Astrocyte (in vitro differentiated cells and primary cell): ENCODE data around the gene ADCY3.

Source experiments
- CTCF ChIP-seq: IDR thresholded peaks from 2 replicates; pipeline ENCODE4 v1.5.1; 2011; ENCODE audit warnings: low read depth, mild to moderate bottlenecking, inconsistent platforms, low read length, moderate library complexity; ENCODE audit not compliant: insufficient read depth
- EZH2 ChIP-seq: IDR thresholded peaks from 2 replicates; pipeline ENCODE4 v1.6.1; 2012; ENCODE audit warnings: mild to moderate bottlenecking, low read length, inconsistent platforms; ENCODE audit not compliant: insufficient read depth

GRCh38 chr2:24920809-24921441 lies 888 bp upstream of the ADCY3 start:
- TF ChIP-seq CTCF, result peak; percentile 19
- TF ChIP-seq EZH2, result no peak
